ENCODE data around the gene ZNF143.
A peak's percentile ranks its signal among the peaks of the same experiment; 100 is the strongest.
"Not testable (repeated sequence)": the region's sequence is repeated elsewhere in the genome, so short reads cannot be mapped to it uniquely, and the experiment has no call there.

The ZNF143 gene
- total RNA-seq: 30.1 to 45.4 (median 34.7) reads per million in 3 donors

DNA sequence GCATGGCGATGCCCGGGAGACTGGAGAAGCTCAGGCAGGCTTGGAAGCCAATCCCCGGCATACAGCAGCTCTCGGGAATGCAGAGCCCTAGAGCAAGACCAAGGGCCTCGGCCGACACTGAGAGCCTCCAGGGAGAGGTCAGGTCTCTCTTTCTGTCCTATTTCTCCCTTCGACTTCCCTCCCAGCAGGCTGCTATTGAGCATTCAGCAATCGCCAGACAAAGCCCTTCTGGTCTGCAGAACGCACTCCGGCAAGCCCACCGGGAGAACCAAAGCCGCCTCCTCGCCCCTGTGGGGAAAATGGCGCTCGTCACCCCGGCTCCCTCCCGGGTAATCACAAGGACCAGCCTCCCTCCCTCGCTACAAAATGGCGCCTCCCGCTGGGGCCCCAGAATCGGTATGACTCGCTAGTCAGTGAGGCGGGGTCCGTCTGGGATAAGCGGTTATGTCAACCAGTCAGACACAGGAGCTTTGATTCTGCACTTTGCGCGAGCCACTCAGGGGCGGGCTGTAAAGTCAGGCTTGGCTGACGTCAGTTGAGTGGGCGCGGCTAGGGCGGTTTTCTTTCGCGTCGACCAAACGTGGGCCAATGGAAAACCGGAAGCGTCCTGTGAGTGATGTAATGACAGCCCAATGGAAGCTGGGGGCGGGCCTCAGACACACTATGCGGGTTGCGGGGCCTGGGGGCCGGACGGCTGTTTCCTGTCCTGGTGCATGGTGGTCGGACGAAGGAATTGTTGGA, at the start of gene ZNF143:
Gene ZNF143, plus strand, starts transcription at position 691 of the 741 bp plus-strand sequence. CDS start 10,297 bp downstream, outside the sequence.
- Histone ChIP-seq H3K27me3 (replicated peaks; ENCODE audit: control insufficient read depth, insufficient read depth, low read length, poor library complexity, severe bottlenecking) (no peaks in the 10 kb centered on the region), H3K4me3 (ENCODE audit: insufficient read depth, low read depth, low read length, poor library complexity, severe bottlenecking) (peak within 1 kb of the TSS; percentile 73), H3K36me3 (ENCODE audit: control insufficient read depth, insufficient read depth, low read length) (no peaks in the 10 kb centered on the region), H3K27ac (ENCODE audit: insufficient read depth, low read length, poor library complexity, severe bottlenecking) (peak within 1 kb of the TSS; percentile 97), H3K9me3 (ENCODE audit: control insufficient read depth, low read length) (no peaks in the 10 kb centered on the region), H3K4me1 (ENCODE audit: control insufficient read depth, insufficient read depth, low read length, poor library complexity, severe bottlenecking) (peaks cover 5% of the 10 kb centered on the region)
- peak; percentile 99 to 100 (median 100) for DNase-seq

DNA sequence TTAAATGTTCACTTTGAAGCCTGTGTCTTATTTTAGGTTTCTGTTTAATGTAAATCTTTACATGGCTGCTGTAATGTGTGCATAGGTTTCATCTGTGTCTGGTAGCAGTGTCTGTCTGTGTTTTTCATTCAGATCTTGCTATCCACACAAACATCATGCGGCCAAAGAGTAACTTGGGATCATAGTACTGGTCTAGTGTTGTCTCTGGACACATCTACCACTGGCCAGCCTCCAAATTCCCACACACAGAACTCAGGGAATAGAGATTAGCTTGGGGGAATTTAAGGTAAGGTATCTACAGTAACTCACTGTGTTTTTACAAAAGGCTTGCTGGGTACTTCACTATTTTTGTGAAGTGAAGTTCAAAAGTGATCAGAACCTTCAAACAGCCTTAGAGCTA, 32.1 kb upstream of the ZNF143 start:
- H3K9me3 ChIP-seq (ENCODE audit: control insufficient read depth, low read length): no peaks in the 10 kb centered on the region
- H3K27ac ChIP-seq (ENCODE audit: insufficient read depth, low read length, poor library complexity, severe bottlenecking): no peak overlapping the region
- no peak overlapping the region for H3K4me3 ChIP-seq (ENCODE audit: insufficient read depth, low read depth, low read length, poor library complexity, severe bottlenecking)
- DNase-seq: no peak
- no peaks in the 10 kb centered on the region for H3K27me3 ChIP-seq (replicated peaks; ENCODE audit: control insufficient read depth, insufficient read depth, low read length, poor library complexity, severe bottlenecking)
- no peaks in the 10 kb centered on the region for H3K4me1 ChIP-seq (ENCODE audit: control insufficient read depth, insufficient read depth, low read length, poor library complexity, severe bottlenecking)
- H3K36me3 ChIP-seq (ENCODE audit: control insufficient read depth, insufficient read depth, low read length): peaks cover 68% of the 10 kb centered on the region

DNA sequence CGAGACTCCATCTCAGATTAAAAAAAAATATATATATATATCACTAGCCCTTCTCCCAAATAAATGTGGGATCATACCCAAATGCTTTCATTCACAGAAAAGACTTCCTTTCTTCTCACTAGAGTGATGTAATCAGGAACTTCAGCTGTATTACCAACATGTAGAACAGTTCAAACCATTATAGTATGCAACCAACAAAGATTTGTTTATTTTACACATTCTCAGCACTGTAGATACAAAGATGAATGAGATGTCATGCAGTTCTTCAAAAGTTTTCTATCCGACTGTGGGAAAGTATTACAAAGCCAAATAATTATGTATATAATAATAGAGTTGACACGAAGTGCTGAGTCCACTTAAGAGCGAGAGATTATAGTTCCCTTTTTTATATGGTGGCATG, 22.2 kb upstream of the ZNF143 start:
- Histone ChIP-seq H3K27ac (ENCODE audit: insufficient read depth, low read length, poor library complexity, severe bottlenecking) (no peak overlapping the region), H3K27me3 (replicated peaks; ENCODE audit: control insufficient read depth, insufficient read depth, low read length, poor library complexity, severe bottlenecking) (no peaks in the 10 kb centered on the region), H3K4me3 (ENCODE audit: insufficient read depth, low read depth, low read length, poor library complexity, severe bottlenecking) (no peak overlapping the region), H3K36me3 (ENCODE audit: control insufficient read depth, insufficient read depth, low read length) (peaks cover 77% of the 10 kb centered on the region), H3K4me1 (ENCODE audit: control insufficient read depth, insufficient read depth, low read length, poor library complexity, severe bottlenecking) (no peaks in the 10 kb centered on the region), H3K9me3 (ENCODE audit: control insufficient read depth, low read length) (no peaks in the 10 kb centered on the region)
- no peak for DNase-seq

DNA sequence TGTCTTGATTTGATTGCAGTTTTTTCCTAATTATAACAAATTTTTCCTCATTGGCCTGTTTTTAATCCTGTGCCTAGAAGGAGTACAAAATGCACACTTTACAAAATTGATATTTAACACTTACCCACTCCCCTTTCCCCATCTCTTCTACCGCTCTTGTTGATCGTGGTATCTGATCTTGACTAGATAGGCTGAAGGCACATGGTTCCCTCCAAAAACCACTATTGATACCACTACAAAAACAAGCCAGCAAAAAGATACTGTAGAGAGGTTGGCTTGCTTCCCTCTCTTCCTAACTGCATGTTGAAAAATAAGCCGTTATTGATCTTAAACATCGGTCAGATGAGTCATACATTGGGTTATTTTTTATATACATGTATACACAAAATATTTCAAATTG, 14.6 kb upstream of the ZNF143 start:
- Histone ChIP-seq H3K9me3 (ENCODE audit: control insufficient read depth, low read length) (no peaks in the 10 kb centered on the region), H3K27me3 (replicated peaks; ENCODE audit: control insufficient read depth, insufficient read depth, low read length, poor library complexity, severe bottlenecking) (no peaks in the 10 kb centered on the region), H3K36me3 (ENCODE audit: control insufficient read depth, insufficient read depth, low read length) (peaks cover 19% of the 10 kb centered on the region), H3K4me3 (ENCODE audit: insufficient read depth, low read depth, low read length, poor library complexity, severe bottlenecking) (no peak overlapping the region), H3K4me1 (ENCODE audit: control insufficient read depth, insufficient read depth, low read length, poor library complexity, severe bottlenecking) (no peaks in the 10 kb centered on the region), H3K27ac (ENCODE audit: insufficient read depth, low read length, poor library complexity, severe bottlenecking) (no peak overlapping the region)
- no peak for DNase-seq

DNA sequence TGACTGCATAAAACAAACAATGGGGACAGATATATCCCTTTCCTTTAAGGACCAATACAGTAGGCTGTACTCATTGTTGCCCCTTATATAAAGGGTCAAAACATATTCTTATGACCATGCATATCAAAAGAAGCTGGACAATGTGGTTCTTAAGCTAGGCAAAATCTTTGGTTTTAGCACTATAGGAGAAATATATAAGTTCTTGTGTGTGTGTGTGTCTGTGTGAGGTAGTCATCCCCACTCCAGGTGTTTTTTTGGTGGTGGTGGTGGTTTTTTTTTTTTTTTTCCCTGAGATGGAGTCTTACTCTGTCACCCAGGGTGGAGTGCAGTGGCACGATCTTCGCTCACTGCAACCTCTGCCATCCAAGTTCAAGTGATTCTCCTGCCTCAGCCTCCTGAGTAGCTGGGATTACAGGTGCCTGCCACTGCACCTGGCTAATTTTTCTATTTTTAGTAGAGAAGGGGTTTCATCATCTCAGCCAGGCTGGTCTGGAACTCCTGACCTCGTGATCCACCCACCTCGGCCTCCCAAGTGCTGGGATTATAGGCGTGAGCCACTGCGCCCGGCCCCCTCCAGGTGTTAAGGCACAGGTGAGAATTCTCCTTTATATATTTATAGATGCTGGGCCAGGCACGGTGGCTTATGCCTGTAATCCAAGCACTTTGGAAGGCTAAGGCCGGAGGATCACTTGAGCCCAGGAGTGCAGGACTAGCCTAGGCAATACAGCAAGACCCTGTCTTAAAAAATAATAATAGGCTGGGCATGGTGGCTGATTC, 12.0 kb upstream of the ZNF143 start:
- no peaks in the 10 kb centered on the region for H3K27me3 ChIP-seq (replicated peaks; ENCODE audit: control insufficient read depth, insufficient read depth, low read length, poor library complexity, severe bottlenecking)
- no peaks in the 10 kb centered on the region for H3K9me3 ChIP-seq (ENCODE audit: control insufficient read depth, low read length)
- H3K27ac ChIP-seq (ENCODE audit: insufficient read depth, low read length, poor library complexity, severe bottlenecking): no peak overlapping the region
- H3K4me3 ChIP-seq (ENCODE audit: insufficient read depth, low read depth, low read length, poor library complexity, severe bottlenecking): no peak overlapping the region
- no peaks in the 10 kb centered on the region for H3K4me1 ChIP-seq (ENCODE audit: control insufficient read depth, insufficient read depth, low read length, poor library complexity, severe bottlenecking)
- no peaks in the 10 kb centered on the region for H3K36me3 ChIP-seq (ENCODE audit: control insufficient read depth, insufficient read depth, low read length)
- no peak for DNase-seq

DNA sequence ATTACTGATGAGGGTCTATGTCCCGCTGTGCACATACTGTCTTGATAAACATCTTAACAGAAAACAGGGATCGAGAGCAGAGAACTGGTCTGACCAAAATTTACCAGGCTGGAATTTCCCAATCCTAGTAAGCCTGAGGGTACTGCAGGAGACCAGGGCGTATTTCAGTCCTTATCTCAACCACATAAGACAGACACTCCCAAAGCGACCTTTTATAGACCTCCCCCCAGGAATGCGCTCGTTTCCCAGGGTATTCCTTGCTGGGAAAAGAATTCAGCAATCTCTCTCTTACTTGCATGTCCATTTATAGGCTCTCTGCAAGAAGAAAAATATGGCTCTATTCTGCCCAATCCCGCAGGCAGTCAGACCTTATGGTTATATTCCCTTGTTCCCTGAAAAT, 8.8 kb upstream of the ZNF143 start:
- H3K4me1 ChIP-seq (ENCODE audit: control insufficient read depth, insufficient read depth, low read length, poor library complexity, severe bottlenecking); H3K4me3 ChIP-seq (ENCODE audit: insufficient read depth, low read depth, low read length, poor library complexity, severe bottlenecking); H3K27me3 ChIP-seq (replicated peaks; ENCODE audit: control insufficient read depth, insufficient read depth, low read length, poor library complexity, severe bottlenecking); H3K9me3 ChIP-seq (ENCODE audit: control insufficient read depth, low read length); H3K36me3 ChIP-seq (ENCODE audit: control insufficient read depth, insufficient read depth, low read length); H3K27ac ChIP-seq (ENCODE audit: insufficient read depth, low read length, poor library complexity, severe bottlenecking); DNase-seq: not testable (repeated sequence)

DNA sequence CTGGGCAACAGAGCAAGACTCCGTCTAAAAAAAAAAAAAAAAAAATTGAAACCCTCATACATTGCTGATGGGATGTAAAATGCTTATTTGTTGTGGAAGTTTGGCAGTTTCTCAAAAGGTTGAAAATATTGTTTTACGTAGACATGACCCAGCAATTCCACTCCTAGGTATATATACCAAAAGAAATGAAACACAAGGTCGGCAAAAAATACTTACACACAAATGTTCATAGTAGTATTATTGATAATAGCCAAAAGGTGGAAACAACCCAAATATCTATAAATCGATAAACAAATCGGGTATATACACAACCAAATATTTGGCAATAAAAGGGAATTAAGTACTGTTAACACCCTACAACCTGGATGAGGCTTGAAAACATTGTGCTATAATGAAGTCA, 5.1 kb upstream of the ZNF143 start:
- Histone ChIP-seq H3K9me3 (ENCODE audit: control insufficient read depth, low read length) (no peaks in the 10 kb centered on the region), H3K4me3 (ENCODE audit: insufficient read depth, low read depth, low read length, poor library complexity, severe bottlenecking) (no peak overlapping the region), H3K4me1 (ENCODE audit: control insufficient read depth, insufficient read depth, low read length, poor library complexity, severe bottlenecking) (no peaks in the 10 kb centered on the region), H3K36me3 (ENCODE audit: control insufficient read depth, insufficient read depth, low read length) (no peaks in the 10 kb centered on the region), H3K27me3 (replicated peaks; ENCODE audit: control insufficient read depth, insufficient read depth, low read length, poor library complexity, severe bottlenecking) (no peaks in the 10 kb centered on the region), H3K27ac (ENCODE audit: insufficient read depth, low read length, poor library complexity, severe bottlenecking) (no peak overlapping the region)
- no peak for DNase-seq

DNA sequence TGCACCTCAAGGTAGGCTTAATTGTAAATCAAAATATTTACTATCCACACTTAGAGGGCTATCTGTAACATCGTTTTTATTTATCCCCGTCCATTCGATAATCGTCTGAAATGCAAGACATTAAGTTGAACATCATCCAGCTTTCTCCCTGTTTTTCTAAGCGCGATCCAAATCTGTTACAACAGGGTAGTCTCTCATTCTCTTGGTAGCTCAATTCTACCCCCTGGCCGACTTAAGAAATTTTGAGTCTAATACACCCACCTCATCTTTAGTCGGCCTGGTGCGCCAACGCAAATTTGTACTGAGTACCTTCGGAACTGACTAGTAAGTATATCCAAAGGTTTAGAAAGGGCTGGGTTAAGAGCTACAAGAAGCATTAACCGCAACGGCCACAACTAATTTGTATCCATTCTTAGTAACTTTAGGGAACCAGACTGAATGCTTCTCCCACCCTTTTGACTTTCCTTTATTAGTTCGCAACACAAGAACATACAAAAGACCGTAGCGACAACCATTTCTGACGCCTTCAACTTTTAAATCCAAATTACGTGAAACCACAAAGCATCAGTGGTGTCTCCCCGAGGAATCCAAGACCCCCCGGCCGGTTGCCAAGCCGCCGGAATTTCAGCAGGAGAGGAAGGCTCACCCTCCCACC, 1.0 kb upstream of the ZNF143 start:
- H3K4me1 ChIP-seq (ENCODE audit: control insufficient read depth, insufficient read depth, low read length, poor library complexity, severe bottlenecking): peaks cover 5% of the 10 kb centered on the region
- H3K36me3 ChIP-seq (ENCODE audit: control insufficient read depth, insufficient read depth, low read length): no peaks in the 10 kb centered on the region
- peak overlapping the region; percentile 68 for H3K4me3 ChIP-seq (ENCODE audit: insufficient read depth, low read depth, low read length, poor library complexity, severe bottlenecking)
- no peaks in the 10 kb centered on the region for H3K27me3 ChIP-seq (replicated peaks; ENCODE audit: control insufficient read depth, insufficient read depth, low read length, poor library complexity, severe bottlenecking)
- H3K27ac ChIP-seq (ENCODE audit: insufficient read depth, low read length, poor library complexity, severe bottlenecking): peak overlapping the region; percentile 94
- DNase-seq: peak in 1 of 3 donors; percentile 6
- H3K9me3 ChIP-seq (ENCODE audit: control insufficient read depth, low read length): no peaks in the 10 kb centered on the region

DNA sequence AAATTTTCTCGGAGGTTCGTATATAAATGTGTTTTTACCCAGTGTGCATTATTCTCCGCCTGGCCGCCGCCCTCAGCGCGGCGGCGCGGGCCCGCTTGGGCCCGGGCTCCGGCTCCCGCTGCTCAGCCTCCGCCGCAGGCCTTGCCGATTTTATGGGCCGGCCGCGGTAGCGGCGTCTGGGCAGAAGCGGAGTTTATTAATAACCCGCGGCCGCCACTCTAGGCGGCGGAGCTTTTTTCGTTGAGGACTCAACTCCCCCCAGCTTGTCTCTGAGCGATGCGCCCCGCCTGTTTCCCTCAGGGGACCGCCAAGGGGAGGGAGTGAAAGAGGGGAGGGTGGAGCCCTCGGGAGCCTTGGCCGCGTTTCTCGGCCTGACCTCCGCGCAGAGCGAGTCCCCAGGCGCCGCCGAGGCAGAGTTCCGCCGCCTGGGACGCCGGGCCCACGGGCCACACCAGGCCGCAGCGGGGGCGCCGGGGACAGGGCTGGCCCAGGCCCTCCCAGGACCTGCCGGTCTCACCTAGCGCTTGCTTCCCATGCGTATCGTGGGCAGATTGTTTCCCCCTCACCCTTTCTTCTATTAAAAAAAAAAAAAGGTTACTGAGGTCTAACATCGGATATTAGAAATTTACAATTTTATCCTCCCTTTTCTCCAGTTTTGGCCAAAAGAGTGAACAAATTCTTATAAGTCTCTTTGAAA, 399 bp downstream of the ZNF143 start:
- no peaks in the 10 kb centered on the region for H3K36me3 ChIP-seq (ENCODE audit: control insufficient read depth, insufficient read depth, low read length)
- H3K27ac ChIP-seq (ENCODE audit: insufficient read depth, low read length, poor library complexity, severe bottlenecking): peak overlapping the region; percentile 97
- H3K27me3 ChIP-seq (replicated peaks; ENCODE audit: control insufficient read depth, insufficient read depth, low read length, poor library complexity, severe bottlenecking): no peaks in the 10 kb centered on the region
- peak overlapping the region; percentile 73 for H3K4me3 ChIP-seq (ENCODE audit: insufficient read depth, low read depth, low read length, poor library complexity, severe bottlenecking)
- H3K4me1 ChIP-seq (ENCODE audit: control insufficient read depth, insufficient read depth, low read length, poor library complexity, severe bottlenecking): peaks cover 5% of the 10 kb centered on the region
- peak; percentile 65 to 74 (median 70) for DNase-seq
- H3K9me3 ChIP-seq (ENCODE audit: control insufficient read depth, low read length): no peaks in the 10 kb centered on the region

Data from effector memory CD4-positive, alpha-beta T cell (primary cell).